ENCODE measurements around the gene JAK2.
A peak's percentile ranks its signal among the peaks of the same experiment; 100 is the strongest.
"Not testable (repeated sequence)": the region's sequence is repeated elsewhere in the genome, so short reads cannot be mapped to it uniquely, and the experiment has no call there.

The JAK2 gene

GRCh38 chr9:4982721-4983482 is 2.2 kb upstream of the JAK2 start:
- no peak for DNase-seq

GRCh38 chr9:4983601-4984165 is 1.4 kb upstream of the JAK2 start:
- DNase-seq = no peak

GRCh38 chr9:4984171-4984620 is 876 bp upstream of the JAK2 start:
- peak in 1 of 2 experiments; percentile 62 for DNase-seq

GRCh38 chr9:4985386-4986266 is 554 bp downstream of the JAK2 start:
- DNase-seq = peak; percentile 18 to 50

GRCh38 chr9:4986296-4986695 is 1.2 kb downstream of the JAK2 start:
- DNase-seq = no peak

- no peak for DNase-seq
Observed at GRCh38 chr9:4986783-4987182, 1.7 kb downstream of the JAK2 start.

- peak; percentile 58 to 68 for DNase-seq
Observed at GRCh38 chr9:4987961-4988421, 2.9 kb downstream of the JAK2 start.

- DNase-seq = no peak
Observed at GRCh38 chr9:4992872-4993271, 7.8 kb downstream of the JAK2 start.

GRCh38 chr9:4994166-4994890 is 9.3 kb downstream of the JAK2 start:
- DNase-seq = no peak

- DNase-seq = no peak
Observed at GRCh38 chr9:4997196-4997595, 12.1 kb downstream of the JAK2 start.

GRCh38 chr9:4997631-4998030 is 12.6 kb downstream of the JAK2 start:
- DNase-seq = no peak

- DNase-seq = no peak
Observed at GRCh38 chr9:5002811-5003210, 17.7 kb downstream of the JAK2 start.

GRCh38 chr9:5004481-5004880 is 19.4 kb downstream of the JAK2 start:
- DNase-seq = no peak

GRCh38 chr9:5008202-5008601 is 23.1 kb downstream of the JAK2 start:
- DNase-seq = no peak

- DNase-seq = no peak
Observed at GRCh38 chr9:5013374-5013773, 28.3 kb downstream of the JAK2 start.

- DNase-seq = no peak
Observed at GRCh38 chr9:5015934-5016333, 30.9 kb downstream of the JAK2 start.

GRCh38 chr9:5025416-5025815 is 40.3 kb downstream of the JAK2 start:
- DNase-seq = no peak

GRCh38 chr9:5031941-5032340 is 46.9 kb downstream of the JAK2 start:
- DNase-seq = not testable (repeated sequence)

- no peak for DNase-seq
Observed at GRCh38 chr9:5040730-5041389, 55.8 kb downstream of the JAK2 start.

GRCh38 chr9:5041390-5042115 is 56.5 kb downstream of the JAK2 start:
- no peak for DNase-seq

- DNase-seq = no peak
Observed at GRCh38 chr9:5042661-5043178, 57.6 kb downstream of the JAK2 start.
